HG02885 (cell line): ENCODE data around the gene LRP1.

Source experiments
- ATAC-seq: cut with Tn5 transposase; IDR thresholded peaks from one replicate; pipeline ENCODE4 v1.9.1; 2021; ENCODE audit warnings: mild to moderate bottlenecking; ENCODE audit not compliant: unreplicated experiment, poor library complexity

Gene LRP1

GRCh38 chr12:57131896-57132744 lies 3.8 kb downstream of the LRP1 start:
- ATAC-seq = no peak

GRCh38 chr12:57133013-57133569 lies 4.8 kb downstream of the LRP1 start:
- ATAC-seq = no peak

DNA sequence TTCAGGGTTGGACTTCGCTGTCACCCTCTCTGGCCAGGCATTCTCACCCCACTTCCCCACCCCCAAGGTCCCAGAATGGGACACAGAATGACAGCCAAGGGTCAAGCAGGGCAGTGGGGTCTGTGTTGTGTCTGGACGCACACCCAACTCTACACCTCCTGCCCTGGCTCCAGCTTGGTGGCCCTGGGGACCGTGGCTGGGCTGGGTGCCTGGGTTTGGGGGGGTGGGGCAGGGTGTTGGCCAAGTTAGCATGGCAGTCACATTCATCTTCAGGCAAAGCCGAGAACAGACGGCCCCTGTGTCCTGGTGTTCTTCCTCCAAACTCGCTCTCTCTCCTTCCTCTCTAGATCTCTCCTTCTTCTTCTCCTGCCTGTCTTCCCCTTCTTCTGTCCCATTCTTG lies 5.6 kb downstream of the LRP1 start:
- no peak for ATAC-seq

GRCh38 chr12:57134949-57135348 lies 6.7 kb downstream of the LRP1 start:
- ATAC-seq = no peak

DNA sequence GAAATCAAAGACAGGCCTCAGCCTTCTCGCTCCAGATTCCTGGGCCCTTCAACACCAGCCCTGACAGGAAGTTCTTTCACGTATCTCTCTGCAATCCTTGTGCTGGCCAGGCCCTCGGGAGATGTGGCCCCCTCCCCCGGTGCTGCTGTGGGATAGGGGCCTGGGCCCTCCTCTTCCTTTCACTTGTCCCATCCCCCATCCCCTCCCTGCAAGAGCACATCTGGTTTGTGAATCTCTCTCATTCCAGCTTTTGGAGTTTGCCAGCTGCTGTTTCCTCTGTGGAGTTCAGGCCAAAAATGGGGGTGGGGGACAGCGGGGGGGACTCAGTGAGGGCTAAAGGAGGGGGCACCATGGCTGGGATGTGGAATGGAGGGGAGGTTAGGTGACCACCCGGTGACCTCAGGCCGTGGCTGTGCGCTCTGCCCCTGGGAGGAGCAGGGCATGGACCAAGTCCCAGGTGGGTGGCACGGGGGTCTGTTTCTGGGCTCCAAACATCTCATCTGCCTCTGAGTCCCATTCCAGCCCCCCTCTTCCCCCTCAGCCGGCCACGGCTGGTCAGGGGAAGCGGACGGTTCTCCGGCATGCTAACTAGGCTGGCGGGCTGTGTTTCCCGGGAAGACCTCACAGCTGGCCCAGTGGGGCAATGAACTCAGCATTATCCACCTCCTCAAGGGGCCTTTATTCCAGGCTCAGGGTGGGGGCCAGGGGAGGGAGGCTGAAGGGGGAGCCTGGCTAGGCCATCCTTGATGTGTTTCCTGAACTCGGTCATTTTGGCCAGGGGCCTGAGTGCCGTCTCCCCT lies 7.4 kb downstream of the LRP1 start:
- ATAC-seq = no peak

DNA sequence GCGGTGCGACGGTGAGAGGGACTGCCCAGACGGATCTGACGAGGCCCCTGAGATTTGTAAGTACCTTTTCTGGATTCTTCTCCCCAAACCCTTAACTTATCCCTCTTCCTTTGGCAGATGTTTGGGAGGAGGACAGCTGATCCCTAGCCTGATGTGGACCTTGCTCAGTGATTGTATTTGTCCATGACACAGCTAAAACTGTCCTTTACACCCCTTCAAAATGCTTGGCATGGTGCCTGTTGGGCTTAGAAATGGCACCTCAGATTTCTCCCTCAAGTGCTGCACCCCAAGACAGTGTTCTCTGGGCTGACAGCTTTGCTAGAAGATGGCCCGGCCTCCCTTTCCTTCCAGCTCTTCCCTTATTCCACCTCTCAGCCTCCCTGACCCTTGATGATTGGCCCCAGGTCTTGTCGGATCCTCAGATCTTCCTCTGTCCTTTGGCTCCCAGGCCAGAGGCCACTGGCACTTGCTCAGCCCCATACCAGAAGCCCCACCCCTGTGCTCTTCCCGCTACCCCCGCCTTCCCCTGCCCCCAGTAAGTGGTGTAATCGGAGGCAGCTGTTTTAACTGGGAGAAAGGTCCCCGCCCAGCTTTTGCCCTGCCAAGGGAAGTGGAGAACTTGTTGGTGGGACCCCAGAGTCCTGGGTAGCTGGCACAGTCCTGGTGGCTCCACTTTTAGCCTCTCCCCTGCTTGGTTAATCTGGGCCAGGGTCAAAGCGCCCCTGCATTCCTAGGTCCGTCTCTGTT lies 10.4 kb downstream of the LRP1 start:
- ATAC-seq = no peak

DNA sequence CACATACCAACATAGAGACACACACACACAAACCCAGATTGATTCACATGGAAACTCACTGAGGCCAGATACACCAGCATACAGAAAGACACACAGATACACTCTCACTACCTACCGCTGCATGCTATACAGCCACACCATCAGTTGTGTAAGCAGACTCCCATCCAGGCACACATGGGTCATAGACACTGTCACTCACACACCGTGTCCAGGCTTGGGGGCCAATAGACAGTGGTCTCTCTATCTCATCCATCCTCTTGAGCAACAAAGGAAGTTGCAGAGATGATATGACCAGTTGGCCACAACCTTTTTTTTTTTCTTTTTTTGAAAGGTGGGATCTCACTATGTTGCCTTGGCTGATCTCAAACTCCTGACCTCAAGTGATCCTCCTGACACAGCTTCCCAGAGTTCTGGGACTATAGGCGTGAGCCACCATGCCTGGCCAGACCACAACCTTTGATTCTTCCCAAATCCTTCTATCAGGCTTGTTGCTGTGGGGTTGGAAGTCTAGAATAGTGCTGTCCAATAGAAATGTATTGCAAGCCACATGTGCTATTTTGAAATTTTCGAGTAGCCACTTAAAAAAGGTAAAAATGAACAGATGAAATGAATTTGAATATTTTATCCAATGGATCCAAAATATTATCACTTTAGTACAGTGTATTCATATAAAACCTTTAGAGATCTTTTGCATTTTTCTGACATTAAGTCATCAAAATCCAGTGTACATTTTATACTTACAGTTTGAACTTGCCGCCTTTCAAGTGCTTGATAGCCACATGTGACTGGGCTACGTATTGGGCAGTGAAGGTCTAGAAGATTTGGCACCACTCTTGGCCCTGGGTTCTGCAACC lies 11.7 kb downstream of the LRP1 start:
- no peak for ATAC-seq

- ATAC-seq = no peak
These were observed 13.0 kb downstream of the LRP1 start for GRCh38 chr12:57141249-57141648.

DNA sequence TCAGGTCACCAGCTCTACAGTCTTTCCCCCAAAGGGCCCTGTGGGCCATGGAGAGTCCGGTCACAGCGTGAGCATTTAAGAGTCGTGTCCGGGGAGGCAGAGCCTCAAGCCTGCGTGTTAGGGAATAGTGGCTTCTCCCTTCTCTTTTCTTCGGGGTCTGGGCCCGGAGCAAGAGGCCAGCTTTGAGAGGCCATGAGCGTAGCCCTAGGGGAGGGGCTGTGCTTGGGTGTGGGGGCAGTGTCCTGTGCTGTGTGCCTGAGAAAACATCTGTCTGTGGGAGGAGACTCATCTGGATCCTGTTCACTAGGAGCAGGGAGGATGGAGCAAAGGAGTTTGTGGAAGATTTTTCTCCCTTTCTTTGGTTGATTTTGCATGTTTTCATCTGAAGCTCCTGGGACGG lies 13.8 kb downstream of the LRP1 start:
- ATAC-seq = no peak

DNA sequence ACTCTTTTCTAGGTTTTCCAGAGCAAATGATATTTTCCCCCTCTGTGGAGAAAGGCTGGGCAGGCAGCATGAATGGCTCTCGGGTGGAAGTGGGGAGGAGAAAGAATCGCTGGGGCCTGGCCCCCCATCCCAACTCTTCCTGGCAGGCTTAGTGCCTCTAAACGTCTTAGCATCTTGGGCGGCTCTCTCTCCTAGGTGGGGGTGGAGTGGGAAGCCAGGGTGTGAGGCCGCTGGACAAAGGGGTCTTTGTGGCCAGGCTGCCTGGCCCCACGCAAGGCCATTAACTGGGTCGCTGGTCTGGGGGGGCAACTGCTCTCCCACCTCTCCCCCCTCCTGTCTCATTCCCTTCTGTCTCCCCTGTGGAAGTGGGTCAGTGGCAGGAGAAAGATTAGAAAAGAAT lies 14.4 kb downstream of the LRP1 start:
- no peak for ATAC-seq

DNA sequence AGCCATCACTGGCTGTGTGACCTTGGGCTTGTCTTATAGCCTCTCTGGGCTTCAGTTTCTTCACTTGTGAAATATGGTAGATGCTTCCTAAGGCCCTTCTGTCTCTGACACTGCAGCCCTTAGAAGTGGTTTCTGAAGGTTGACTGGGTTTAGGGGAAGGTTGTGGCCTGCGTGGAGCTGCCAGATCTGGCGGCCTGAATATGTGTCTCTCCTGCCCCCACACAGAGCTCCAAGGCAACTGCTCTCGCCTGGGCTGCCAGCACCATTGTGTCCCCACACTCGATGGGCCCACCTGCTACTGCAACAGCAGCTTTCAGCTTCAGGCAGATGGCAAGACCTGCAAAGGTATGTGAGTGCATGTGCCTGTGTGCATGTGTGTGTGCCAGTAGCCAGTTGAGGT lies 15.2 kb downstream of the LRP1 start:
- ATAC-seq = no peak

- no peak for ATAC-seq
These were observed 17.3 kb downstream of the LRP1 start for GRCh38 chr12:57145460-57146059.

- ATAC-seq = no peak
These were observed 17.8 kb downstream of the LRP1 start for GRCh38 chr12:57146092-57146491.

DNA sequence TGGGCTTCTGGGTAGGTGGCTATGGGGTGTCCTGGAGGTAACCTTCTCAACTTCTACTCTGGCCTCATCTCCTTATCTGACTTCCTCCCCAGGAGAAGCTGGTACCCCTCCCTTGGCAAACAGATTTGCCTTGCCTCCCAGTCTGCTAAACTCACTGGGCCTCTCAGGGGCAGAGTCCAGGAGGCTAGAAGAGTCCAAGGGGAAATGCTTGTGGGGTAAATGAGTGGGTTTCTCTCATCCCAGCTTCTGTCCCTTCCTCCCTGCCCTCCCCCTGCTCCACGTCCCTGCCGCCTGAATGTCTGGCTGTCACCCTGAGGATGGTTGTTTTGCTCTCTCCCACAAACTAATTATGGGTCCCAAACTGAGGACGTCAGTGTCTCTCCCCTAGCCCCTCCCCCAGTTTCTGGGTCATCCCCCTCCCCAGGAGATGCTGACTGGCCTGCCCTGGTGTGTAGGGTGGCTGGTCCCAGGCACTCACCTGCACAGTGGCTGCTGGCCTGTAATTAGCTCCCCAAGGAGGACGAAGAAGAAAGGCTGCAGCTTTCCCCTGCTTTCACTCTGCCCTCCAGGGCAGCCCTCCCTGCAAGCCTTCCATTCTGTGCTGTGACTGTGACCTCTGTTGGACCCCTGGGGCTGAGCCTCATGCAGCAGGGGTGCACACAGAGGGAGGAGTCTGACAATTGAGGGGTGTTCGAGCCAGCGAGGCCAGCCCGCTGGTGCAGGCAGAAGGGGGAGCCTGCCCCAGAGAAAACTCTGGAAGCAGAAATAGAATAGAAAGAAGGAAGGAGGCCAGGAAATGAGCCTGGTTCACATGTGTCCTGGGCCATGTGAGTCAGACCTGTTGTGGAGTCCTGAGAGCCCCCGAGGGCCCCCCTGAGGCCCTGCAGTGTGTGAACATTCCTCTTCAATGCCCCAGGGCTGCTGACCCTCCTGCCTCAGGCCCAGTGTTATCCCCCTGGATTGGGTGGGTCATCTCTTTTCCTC lies 19.0 kb downstream of the LRP1 start, which contains the start of gene LRP1-AS:
Gene LRP1-AS, minus strand, starts transcription at position 659 of the 984 bp plus-strand sequence.
- no peak for ATAC-seq

DNA sequence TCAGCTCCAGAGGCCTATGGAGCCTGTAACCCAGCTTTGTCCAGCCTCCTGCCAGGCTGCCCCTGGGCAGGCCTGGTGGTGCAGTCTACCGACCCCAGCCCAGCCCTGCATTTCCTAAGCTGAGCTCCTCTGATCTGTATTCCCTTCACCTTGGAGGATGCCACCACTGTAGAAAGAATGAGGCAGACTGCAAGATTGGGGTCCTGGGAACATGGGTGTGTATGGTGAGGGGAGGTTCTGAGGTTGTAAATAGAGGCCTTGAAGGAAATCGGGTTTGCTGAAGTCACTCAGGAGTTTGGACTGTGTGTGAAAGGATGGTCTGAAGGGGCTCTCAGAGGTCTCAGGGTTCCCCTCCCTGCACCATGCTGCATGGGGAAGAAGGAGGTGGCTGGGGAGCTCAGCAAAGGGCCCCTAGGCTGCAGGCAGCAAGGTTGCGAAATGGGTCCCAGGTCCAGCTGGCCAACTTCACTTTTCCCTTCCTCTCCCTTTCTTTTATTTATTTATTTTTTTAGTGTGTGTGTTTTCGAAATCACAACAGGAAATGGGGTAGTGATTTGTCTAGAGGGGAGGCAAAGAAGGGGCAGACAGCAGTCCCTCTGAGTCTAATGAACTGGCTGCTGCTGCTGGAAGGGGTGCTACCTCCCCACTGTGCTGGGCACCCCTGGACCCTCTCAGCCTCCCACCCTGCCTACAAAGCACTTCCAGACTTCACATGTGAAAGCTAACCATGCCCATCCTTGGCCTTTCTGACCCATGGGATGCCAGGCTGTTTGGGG lies 20.4 kb downstream of the LRP1 start:
- ATAC-seq = no peak

DNA sequence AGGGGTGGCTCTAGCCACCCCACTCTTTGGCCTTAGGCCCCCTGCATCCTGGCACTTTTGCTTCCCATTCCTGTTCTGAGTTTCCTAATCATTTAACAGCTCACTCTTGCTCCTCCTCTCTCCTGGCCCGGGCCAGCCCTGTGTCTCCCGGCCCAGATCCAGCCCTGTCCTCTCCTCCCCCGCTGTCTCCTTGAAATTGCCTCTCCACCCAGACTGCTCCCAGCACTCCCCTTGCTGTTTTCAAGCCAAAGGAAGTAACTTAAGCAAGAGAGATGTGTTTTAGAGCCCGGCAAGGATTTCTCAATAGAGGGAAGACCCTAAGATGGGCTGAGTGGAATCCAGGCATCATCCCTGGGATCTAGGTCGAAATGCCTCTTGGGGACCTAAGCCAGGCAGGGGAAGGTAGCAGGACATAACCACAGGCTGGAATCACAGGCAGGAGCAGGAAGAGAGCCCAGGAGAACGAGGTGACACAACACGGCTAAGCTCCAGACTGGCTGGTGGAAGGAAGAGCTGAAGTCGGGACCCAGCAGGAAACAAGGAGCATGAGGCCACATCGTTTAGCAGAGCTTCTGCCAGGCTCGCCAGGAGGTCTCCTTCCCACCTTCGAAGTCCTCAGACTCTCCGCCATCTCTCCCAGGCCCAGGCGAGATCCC lies 21.1 kb downstream of the LRP1 start:
- ATAC-seq = no peak
